HTERT RPE-1 (cell line): Measurements from ENCODE around the gene NEURL1B.
"Not testable (repeated sequence)": the region's sequence is repeated elsewhere in the genome, so short reads cannot be mapped to it uniquely, and the experiment has no call there.

Experiments
- in situ Hi-C: fragments of 300-500 bp; cut with MboI; formaldehyde crosslinking; loops from 4 replicates; pipeline ENCODE4 v1.14.3; 2020; ENCODE audit warnings: low sequenced_read_pairs

NEURL1B gene

GRCh38 chr5:172648013-172648381 is 6.9 kb downstream of the NEURL1B start:
- in situ Hi-C loops: no loop called here

DNA sequence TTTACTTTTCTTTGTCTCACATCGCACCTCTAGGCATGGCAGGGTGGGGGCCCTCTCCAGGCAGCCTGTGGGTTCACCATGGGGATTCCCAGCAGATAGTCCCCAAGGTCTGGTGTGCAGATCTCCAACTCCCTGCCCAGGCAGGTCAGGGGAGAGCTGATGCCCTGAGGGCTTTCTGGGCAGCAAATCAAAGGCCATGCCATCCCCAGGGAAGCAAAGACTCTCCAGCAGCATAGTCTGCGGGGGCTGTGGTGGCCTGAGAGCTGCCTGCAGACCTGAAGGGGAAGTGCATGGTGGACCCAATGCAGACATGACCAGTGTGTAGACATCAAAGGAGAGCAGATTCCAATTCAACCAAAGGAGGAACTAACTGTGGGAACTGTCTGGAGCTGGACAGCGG is 7.7 kb downstream of the NEURL1B start:
- in situ Hi-C loops: no loop called here

GRCh38 chr5:172656496-172656895 is 15.4 kb downstream of the NEURL1B start:
- in situ Hi-C loops: not testable (repeated sequence)

- in situ Hi-C loops: not testable (repeated sequence)
Measured at GRCh38 chr5:172657524-172658233, 16.6 kb downstream of the NEURL1B start.

- in situ Hi-C loops: no loop called here
Measured at GRCh38 chr5:172658391-172658790, 17.3 kb downstream of the NEURL1B start.

- in situ Hi-C loops: no loop called here
Measured at GRCh38 chr5:172658961-172659501, 18.0 kb downstream of the NEURL1B start.

GRCh38 chr5:172659570-172659908 is 18.5 kb downstream of the NEURL1B start:
- in situ Hi-C loops: no loop called here

DNA sequence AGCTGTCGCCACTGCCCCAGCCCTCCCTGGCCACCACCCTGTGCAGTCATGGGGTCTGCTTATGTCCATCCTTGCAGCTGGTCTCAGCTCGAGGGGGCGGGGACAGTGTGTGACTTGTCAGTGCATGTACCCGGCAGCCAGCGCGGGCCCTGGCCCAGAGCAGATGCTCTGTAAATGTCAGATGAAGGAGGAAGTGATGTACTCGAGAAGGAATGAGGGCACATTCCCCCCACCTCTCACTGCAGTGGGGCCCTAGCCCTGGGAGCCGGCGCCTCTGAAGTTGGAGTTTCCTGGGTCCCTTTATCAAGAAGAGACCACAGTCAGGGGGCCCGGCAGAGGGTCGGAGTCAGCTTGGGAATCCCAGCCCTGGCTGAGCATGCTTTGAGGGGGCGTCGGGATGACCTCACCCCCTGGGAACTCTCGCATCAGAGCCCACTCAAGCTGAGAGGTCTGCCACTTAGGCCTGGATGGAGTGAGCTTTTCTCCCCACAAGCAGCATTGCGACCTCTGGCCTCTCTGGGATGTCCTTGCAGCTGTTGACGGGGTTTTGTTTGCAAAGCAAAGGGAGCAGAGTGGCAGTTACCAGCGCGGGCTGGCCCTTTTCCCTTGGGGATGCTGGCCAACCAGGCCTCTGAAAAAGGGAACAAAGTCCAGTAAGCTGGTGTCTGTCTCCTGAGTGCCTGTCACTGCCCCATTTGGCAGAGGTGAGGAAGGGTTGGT is 19.0 kb downstream of the NEURL1B start:
- in situ Hi-C loops: no loop called here

GRCh38 chr5:172660974-172661373 is 19.9 kb downstream of the NEURL1B start:
- in situ Hi-C loops: no loop called here

DNA sequence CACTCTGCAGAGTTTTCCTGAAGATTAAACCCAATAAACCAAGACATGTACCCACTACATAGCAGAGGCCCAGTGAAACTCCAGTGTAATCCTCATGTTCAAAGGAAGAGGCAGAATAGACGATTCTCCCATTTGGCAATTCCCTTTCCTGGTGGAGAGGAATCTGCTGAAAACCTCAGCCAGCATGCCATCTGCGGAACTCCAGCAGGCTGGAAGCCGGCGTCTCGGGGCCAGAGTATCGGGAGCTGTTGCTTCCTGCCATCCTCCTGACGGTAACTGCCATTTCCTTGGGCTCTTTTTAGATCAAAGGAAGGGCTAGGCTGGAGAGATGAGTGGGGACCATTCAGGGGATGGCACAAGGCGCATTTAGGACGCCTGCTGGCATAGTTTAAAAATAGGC is 20.5 kb downstream of the NEURL1B start:
- in situ Hi-C loops: no loop called here

- in situ Hi-C loops: no loop called here
Measured at GRCh38 chr5:172662596-172662995, 21.5 kb downstream of the NEURL1B start.

DNA sequence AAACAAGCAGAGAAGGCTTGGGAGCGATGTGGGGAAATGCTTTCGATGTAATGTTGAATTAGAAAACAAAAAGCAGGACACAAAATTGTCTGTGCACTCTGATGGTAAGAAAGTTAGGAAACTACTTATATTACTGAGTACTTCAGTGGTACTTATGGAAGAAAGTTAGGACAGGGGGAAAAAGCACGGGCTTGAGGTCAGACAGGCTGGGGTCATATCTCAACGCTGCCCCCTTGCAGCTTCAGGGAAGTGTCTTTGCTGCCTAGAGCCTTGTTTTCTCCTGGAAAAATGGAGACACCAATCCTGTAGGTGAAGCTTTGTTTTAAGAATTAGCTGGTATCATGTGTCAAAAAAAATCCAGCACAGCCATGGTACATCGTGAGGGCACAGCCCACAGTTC is 23.0 kb downstream of the NEURL1B start:
- in situ Hi-C loops: no loop called here

- in situ Hi-C loops: no loop called here
Measured at GRCh38 chr5:172664681-172665541, 23.8 kb downstream of the NEURL1B start.

DNA sequence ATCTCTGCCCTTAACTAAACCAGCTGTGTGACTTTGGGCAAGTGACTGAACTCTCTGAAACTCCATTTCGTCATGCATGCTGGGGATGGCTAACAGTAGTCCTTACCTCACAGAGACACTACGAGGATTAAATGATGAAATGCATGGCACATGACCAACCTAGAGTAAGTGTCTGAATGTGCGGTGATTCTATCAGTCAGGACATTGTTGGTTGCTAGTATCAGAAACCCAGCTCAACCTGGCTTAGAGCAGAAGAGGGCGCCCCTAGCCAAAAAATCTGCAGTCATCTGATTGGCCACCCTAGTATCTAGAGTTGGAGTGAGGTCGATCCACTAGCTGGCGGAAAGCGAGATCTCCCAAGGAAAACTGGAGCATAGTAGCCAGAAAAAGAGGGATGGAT is 25.2 kb downstream of the NEURL1B start:
- in situ Hi-C loops: no loop called here

DNA sequence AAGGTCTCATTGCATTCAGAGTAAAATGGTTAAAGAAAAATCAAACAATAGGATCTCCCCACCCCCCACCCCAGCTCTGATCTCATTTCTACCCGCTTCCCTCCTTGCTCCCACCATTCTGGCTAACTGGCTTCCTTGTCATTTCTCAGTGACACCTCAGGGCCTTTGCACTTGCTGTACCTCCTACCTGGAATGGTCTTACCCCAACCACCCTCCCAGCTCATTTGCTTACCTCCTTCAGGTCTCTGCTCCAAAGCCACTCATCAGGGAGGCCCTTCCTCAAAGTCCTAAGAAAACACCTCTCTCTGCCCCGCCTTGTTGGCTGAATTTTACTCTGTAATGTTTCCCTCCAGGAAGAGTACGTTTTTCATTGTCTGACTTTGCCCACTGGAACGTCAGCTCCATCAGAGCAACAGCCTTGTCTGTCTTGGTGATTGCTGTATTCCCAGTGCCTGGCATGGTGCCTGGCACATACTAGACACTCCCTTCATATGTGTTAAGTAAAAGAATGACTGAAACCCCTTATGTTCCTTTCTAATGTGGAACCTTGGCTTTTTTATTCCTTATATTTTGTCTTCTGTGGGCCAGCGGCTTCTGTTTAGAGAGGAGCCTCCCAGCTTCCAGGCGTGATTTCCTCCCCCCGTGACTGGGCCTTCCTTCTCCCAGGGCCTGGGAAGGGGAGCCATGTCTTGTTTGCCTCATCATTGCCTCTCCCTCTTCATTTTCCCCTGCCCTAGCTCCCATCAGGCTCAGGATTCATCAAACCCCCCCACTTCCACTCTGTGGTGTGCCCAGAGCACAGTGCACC is 26.9 kb downstream of the NEURL1B start:
- in situ Hi-C loops: no loop called here

- in situ Hi-C loops: no loop called here
Measured at GRCh38 chr5:172668594-172669071, 27.6 kb downstream of the NEURL1B start.

- in situ Hi-C loops: no loop called here
Measured at GRCh38 chr5:172669386-172670004, 28.4 kb downstream of the NEURL1B start.

DNA sequence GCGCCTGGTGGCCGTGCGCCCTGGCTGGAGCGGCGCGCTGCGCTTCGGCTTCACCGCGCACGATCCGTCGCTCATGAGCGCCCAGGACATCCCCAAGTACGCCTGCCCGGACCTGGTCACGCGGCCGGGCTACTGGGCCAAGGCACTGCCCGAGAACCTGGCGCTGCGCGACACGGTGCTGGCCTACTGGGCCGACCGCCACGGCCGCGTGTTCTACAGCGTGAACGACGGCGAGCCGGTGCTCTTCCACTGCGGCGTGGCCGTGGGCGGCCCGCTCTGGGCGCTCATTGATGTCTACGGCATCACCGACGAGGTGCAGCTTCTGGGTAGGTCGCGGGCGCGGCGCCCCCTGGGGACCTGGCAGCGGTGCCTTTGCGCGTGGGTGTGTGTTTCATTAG is 28.9 kb downstream of the NEURL1B start:
- in situ Hi-C loops: no loop called here

- in situ Hi-C loops: no loop called here
Measured at GRCh38 chr5:172670444-172670843, 29.4 kb downstream of the NEURL1B start.

DNA sequence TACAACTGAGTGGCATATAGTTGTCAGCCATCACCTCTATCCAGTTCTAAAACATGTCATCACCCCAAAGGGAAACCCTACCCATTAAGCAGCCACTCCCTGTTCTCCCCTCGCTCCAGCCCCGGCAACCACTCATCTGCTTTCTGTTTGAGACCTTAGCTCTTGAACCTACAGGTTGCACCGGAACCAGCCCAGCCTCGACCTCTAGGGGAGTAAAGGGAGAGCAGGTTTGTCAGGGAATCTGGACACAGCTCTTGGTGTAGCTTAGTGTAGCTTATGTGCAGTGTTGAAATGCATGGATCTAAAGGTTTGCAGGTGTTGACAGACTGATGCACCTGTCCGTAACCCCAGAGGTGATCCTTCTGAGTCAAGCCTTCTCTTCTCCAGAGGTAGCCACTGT is 30.0 kb downstream of the NEURL1B start:
- in situ Hi-C loops: no loop called here
